Activated CD4-positive, alpha-beta T cell treated with anti-CD3 and anti-CD28 coated beads, Interleukin-2, amount 50 U/mL, for 4 hours (primary cell): ENCODE measurements around the gene TM9SF2.
"Not testable (repeated sequence)": the region's sequence is repeated elsewhere in the genome, so short reads cannot be mapped to it uniquely, and the experiment has no call there.

Experiments used
- DNase-seq, 2 experiments: peaks; one replicate each; pipeline ENCODE4 v3.0.0-alpha.2; 2020

The TM9SF2 gene

GRCh38 chr13:99542788-99543406, 41.6 kb downstream of the TM9SF2 start:
- no peak for DNase-seq

GRCh38 chr13:99545361-99545760, 44.1 kb downstream of the TM9SF2 start:
- DNase-seq: no peak

DNA sequence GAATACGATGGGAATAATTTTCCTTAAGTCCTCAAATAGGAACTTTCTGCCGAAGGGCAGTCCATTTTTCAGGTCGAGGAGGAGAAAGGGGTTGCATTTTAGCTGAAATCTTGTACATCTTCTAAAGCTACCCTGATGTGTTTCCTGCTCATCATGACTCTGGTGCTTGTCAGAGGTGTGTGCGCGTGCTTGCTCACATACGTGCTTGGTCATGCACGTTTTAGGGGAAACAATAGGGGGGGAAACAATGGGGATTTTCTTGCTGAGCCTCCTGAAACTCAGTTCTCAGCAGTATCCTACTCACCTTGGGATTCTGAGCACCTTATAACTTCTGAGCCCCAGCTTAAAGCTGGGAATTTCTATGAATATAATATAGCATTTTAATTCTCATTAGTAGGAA, 44.7 kb downstream of the TM9SF2 start:
- no peak for DNase-seq

- no peak for DNase-seq
Measured at GRCh38 chr13:99546878-99547277, 45.6 kb downstream of the TM9SF2 start.

DNA sequence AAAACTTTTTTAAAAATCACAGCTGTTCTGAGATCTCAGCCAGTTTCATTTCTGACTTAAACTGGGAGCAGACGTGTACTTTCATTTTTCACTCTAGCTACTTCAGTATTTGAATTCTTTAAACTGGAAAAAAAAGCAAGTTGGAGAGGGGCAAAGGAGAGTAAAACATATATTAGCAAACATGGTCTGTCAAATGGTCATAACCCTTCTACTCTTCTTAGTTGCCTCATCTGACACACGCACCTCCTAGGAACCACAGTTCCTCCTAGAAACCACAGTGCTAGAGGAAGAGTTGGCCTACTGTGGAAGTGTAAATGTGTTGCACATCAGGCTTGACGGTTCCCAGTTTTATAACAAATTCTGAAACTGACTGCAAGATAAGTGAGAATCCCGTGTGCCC, 47.2 kb downstream of the TM9SF2 start:
- DNase-seq: no peak

DNA sequence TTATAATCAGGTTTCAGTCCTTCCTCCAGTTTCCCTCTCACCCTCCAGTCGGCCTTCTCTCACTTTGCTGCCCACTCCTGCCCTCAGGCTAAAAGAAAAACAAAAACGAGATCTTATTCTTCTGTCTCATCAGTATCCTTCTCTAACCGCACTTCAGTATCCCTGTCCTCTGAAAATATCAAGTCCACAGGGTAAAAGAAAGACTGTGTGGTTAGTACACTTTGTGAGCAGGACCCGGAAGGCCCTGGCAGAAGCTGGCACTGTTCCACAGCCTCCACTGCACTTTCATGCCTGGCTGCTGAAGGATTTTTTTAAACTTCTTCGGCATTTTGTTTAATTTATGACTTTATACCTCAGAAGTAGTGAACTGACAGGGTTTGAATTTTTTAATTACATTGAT, 51.8 kb downstream of the TM9SF2 start:
- DNase-seq: no peak

DNA sequence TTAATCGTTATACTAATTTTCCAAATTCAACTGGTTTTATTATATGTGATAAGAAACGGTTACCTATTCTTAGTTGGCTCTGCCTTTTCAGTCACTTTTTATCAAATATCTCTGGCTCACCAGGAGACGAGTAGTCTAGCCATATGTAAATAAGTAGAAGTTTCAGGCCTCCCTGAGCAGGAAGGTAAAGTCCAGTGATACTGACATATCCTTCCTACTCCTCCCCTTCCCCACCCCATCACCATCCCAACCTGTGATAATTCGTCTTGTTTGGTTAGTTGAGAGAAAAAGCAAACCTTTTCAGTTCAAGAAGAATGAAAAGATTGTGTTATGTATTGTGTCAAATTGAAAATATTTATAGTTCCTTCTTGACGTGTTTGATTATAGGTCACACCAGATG, 53.9 kb downstream of the TM9SF2 start:
- no peak for DNase-seq

DNA sequence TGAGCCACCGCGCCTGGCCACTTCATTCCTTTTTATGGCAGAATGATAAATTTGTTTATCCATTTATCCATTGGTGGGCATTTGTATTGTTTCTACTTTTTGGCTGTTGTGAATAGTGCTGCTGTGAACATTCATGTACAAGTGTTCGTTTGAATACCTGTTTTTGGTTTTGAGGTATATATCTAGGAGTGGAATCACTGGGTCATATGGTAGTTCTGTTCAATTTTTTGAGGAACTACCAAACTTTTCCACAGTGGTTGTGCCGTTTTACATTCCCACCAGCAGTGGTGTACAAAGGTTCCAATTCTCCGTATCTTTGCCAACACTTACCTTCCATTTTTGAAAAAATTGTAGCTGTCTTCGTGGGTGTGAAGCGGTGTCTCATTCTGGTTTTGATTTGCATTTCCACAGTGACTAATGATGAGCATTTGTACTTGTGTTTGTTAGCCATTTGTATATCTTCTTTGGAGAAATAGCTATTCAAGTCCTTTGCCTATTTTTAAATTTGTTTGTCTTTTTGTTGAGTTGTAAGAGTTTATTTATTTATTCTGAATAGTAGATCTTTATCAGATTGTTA, 55.7 kb downstream of the TM9SF2 start:
- DNase-seq: no peak

GRCh38 chr13:99558570-99559180, 57.4 kb downstream of the TM9SF2 start:
- no peak for DNase-seq

DNA sequence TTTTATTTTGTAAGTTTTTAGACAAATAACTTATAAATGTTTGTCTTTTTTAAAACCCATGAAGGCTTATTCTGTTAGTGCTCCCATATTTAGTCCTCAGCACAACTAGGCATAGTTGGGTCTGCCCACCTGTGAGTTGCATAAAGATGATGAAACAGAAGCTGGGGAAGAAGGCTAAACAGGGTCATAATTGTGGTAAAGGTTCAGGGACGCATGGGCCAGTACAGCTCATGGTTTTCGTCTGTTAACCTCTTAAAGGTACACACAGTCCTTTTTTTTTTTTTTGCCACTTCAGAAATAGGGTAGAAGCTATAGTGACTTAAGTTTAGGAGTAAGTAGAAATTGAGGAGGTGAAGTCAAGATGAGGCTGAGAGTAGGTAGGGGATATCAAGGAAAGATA, 58.3 kb downstream of the TM9SF2 start:
- DNase-seq: no peak

- DNase-seq: no peak
Measured at GRCh38 chr13:99563404-99563803, 62.1 kb downstream of the TM9SF2 start.

- no peak for DNase-seq
Measured at GRCh38 chr13:99564386-99564785, 63.1 kb downstream of the TM9SF2 start.

GRCh38 chr13:99565478-99566124, 64.3 kb downstream of the TM9SF2 start:
- DNase-seq: no peak

DNA sequence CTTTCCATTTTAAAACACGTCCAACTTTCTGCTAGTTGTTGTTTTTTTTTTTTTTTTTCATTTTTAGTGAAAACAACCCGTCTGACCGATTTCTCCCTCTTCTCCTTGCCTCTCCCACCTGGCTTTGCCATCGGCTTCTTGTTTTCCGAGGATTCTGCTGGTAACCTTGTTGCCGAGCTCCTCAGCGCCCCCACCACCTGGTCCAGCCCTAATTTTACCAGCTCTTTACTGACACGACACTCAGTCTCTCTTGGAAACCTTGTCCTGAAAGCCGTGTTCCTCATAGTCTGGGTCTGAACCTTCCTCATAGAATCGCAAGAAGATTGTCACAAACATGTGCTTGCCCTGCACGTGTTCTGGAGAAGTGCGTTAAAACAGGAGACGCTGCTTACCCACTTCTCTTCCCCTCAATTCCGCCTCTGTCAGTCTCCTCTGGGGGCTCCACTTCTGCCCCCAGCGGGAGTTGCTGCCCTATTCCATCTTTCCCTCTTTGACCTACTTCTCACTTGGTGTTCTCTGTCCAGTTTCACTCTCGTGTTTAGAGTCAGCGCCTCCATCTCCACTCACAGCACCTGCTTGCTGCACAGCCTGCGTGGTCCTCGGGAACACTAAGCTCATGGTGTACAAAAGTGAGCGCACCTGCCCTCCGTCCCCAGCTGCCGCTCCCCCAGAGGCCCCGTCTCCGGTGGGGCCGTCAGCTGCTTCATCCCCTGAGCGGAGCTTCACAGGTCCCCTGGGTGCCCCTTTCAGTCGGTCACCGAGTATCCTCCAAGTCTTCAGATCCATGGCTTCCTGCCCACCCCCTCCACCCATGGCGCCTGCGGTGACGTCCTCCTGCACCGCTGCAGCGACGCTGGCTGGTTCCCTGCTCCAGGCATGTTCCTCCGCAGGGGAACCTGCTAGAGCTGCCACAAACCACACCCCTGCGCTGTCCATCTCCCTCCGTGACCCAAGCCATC, 65.1 kb downstream of the TM9SF2 start:
- DNase-seq: no peak

GRCh38 chr13:99568901-99569300, 67.6 kb downstream of the TM9SF2 start:
- DNase-seq: not testable (repeated sequence)

DNA sequence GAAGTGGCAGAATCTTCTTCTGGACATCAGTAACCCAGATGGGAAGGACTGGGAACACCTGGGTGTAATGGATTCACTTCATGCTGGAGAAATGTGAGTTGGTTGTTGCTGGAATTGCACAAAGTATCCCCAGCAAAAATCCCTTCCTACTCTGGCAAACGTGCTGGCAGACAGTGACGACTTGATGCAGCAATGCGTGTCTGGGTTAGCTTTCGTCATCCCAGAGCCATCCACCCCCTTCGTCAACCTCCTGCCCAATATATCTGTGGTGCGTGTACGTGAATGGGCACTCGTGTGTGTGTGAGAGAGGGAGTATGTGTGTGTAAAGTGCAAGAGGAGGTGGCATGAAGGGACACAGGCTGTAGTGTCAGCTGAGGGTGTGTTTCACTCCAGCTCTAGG, 70.9 kb downstream of the TM9SF2 start:
- DNase-seq: no peak

GRCh38 chr13:99572921-99573320, 71.6 kb downstream of the TM9SF2 start:
- no peak for DNase-seq

DNA sequence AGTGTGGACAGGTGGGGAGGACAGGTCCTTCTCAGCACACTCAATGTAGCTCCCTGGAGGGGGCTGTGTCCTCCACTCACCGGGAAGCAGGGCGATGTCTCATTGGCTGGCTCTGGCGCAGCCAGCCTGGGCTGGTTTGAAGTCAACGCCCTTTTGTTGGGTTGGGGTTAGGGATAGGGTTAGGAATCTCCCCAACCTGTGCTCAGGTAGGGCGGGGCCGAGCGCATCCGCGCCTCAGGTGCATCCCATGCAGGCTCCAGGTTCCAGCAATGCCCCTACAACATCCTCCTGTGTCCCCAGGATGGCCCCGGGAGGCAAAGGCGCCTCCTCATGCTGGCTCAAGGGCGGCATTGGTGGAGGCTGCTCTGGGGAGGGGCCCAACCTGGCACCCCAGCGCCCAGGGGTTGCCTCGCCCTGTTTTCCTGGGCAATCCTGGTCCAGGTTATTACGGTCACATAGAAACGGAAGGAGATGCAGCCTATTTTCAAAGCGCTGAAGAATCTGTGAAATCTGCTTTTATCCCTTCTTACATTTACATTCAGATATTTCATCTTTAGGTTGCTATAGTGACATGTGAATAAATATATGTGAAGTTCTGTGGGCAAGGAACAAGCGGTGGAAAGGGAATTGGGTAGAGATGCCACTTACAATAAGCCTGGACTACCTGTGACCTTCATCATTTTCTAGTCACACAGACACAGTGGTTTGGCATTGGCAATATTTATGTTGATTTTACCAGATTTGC, 74.3 kb downstream of the TM9SF2 start:
- no peak for DNase-seq

DNA sequence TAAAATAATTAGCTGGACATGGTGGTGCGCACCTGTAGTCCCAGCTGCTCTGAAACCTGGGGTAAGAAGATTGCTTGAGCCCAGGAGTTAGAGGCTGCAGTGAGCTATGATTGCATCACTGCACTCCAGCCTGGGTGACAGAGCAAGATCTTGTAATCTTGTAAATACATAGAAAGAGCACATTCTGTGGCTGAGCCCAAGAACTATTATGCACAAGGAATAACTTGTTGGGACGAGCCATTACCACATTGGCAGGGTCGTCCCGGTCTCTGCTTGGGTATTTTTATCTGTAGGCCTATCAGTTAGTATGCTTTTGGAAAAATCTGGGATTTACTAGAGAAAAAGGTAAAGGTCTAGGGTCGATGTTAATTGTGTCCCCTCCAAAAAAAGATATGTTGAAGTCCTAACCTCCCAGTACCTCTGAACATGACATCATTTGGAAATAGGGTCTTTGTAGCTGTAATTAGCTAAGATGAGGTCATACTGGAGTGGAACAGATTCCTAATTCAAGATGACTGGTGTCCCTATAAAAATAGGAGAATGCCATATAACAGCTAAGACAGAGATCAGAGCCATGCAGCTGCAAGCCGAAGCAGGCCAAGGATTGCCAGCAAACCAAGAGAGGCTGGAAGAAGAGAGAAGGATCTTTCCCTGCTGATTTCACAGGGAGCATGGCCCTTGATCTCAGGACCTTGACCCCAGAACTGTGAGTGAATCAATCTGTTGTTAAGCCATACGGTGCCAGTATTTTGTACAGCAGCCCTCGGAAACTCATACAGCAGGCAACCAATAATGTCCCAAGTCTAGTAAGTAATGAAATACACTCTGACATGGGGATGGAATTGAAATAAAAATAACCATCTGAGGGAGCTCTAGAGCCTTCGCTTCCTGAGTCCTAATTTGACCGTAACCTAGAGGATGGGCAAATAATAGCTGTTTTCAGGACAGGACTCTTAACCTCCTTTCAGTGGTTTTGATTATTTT, 77.0 kb downstream of the TM9SF2 start:
- no peak for DNase-seq

DNA sequence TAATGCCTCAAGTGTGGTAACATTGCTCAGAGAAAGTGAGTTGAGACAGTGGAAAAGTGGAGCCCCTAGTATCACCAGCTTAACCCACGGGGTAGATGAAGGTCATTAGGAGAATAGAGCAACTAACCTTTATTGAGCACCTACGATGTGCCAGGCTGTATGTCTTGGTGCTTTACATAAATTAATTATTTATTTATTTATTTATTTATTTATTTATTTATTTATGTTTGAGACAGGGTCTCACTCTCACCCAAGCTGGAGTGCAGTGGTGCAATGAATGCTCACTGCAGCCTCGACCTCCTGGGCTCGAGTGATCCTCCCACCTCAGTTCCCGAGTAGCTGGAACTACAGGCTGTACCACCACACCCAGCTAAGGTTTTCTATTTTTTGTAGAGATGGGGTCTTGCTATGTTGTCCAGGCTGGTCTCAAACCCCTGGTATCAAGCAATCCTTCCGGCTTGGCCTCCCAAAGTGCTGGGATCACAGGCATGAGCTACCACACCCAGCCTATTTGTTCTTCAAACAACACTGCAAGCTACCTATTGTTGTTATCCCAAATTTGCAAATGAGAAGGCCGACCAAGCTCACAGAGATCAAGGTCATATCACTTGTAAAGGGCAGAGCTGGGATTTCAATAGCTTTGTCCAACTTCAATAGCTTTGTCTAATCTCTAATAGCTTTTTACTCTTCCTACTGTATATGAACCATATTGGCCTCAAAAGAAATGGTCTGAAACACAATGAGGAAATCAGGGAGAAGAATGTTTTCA, 79.4 kb downstream of the TM9SF2 start:
- DNase-seq: no peak
